Erythroblast (primary cell): ENCODE data around the gene MEGF11.

Source experiments
- GATA1 ChIP-seq: IDR thresholded peaks from 2 replicates; pipeline ENCODE4 v1.6.1; 2011; ENCODE audit warnings: low read depth, mild to moderate bottlenecking, control low read depth, low read length, moderate library complexity
- POLR2A ChIP-seq: IDR thresholded peaks from 2 replicates; pipeline ENCODE4 v1.6.1; 2011; ENCODE audit warnings: mild to moderate bottlenecking, low read length

- no peak for TF ChIP-seq POLR2A
- no peak for TF ChIP-seq GATA1
These were observed 396.6 kb downstream of the MEGF11 start for GRCh38 chr15:65856821-65857455.
